Measurements from ENCODE around the gene MAGI3. TPM values are rescaled to one million over a fixed set of nuclear protein-coding genes. Genes with fewer than 3 reads are reported as not detected.

The MAGI3 gene
- total and polyA plus RNA-seq, 2 of the 13 experiments (the other 11 are each of a cell fraction or from before 2014, with no cell fraction given), result 4.0 to 11.8 TPM

DNA sequence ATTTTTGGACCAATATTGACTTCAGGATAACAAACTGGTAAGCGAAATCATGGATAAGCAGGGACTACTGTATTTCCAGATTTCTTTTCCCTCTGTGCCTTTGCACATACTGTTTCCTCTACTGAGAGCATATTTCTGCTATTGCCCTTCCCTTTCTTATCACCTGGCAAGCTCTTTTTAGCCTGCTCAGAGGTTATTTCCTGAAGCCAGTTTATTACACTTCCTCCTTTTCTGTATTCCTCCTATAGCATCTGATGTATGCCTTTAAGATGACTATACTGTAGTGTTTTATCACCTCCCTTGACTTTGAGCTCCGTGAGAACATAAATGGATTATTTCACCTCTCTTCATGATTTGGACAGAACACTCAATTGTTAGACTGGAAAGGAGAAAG lies 49.0 kb downstream of the MAGI3 start:
- intact Hi-C loops (cut with micrococcal nuclease; ENCODE audit: unreplicated experiment), result no loop called here
- Histone ChIP-seq H3K4me1 (ENCODE audit: insufficient read depth, low read length) (peaks cover 33% of the 10 kb centered on the region), H2AFZ (ENCODE audit: low read length) (no peak overlapping the region), H3K79me2 (ENCODE audit: insufficient read depth, low read length) (peaks cover 35% of the 10 kb centered on the region), H3K9ac (ENCODE audit: insufficient read depth, low read depth, low read length) (no peak overlapping the region), H3K36me3 (replicated peaks in 1 of 2; ENCODE audit: control insufficient read depth in 1 of 2, insufficient read depth in 2 of 2, low read length in 2 of 2) (no peaks in the 10 kb centered on the region), H3K4me3 (replicated peaks in 1 of 3; ENCODE audit: insufficient read depth in 1 of 3, low read depth in 2 of 3, low read length in 3 of 3) (no peak overlapping the region), H4K20me1 (ENCODE audit: insufficient read depth, low read length) (no peaks in the 10 kb centered on the region), H3K27me3 (ENCODE audit: control insufficient read depth in 1 of 2, insufficient read depth in 2 of 2, low read length in 2 of 2) (no peaks in the 10 kb centered on the region), H3K4me2 (ENCODE audit: low read depth, low read length) (peak overlapping the region; percentile 42; the same call in 1 of the 2 replicates), H3K9me3 (ENCODE audit: low read length) (peaks cover 5% of the 10 kb centered on the region; the same call in 1 of the 2 replicates), H3K27ac (ENCODE audit: extremely low read length, insufficient read depth, low read length) (no peak overlapping the region)
- TF ChIP-seq SOX6 (IDR thresholded peaks at IDR 0.05), result no peak
- TF ChIP-seq SOX6 (CRISPR knock-in tag; IDR thresholded peaks at IDR 0.05), result peak; percentile 6; the same call in 1 of the 2 replicates
- no peak for TF ChIP-seq MIXL1 (CRISPR knock-in tag; IDR thresholded peaks at IDR 0.05)
- TF ChIP-seq, protein P1, sequence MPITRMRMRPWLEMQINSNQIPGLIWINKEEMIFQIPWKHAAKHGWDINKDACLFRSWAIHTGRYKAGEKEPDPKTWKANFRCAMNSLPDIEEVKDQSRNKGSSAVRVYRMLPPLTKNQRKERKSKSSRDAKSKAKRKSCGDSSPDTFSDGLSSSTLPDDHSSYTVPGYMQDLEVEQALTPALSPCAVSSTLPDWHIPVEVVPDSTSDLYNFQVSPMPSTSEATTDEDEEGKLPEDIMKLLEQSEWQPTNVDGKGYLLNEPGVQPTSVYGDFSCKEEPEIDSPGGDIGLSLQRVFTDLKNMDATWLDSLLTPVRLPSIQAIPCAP (CRISPR knock-in tag; IDR thresholded peaks at IDR 0.05; ENCODE audit: low read depth), result no peak
- no peak for TF ChIP-seq ZNF3 (CRISPR knock-in tag; IDR thresholded peaks at IDR 0.05)
- TF ChIP-seq BRCA1 (CRISPR knock-in tag; IDR thresholded peaks at IDR 0.05), result no peak
- TF ChIP-seq CBX5 (CRISPR knock-in tag; IDR thresholded peaks at IDR 0.05; ENCODE audit: borderline replicate concordance), result no peak
- TF ChIP-seq ZZZ3 (CRISPR knock-in tag; IDR thresholded peaks at IDR 0.05; ENCODE audit: borderline replicate concordance), result no peak
- in situ Hi-C loops (cut with HindIII; ENCODE audit: extremely low pct_ligation_motif_present, low pct_unique_long_range_greater_than_20kb), result no loop called here
- ATAC-seq (no peak; the same call in 2 of the 3 replicates), DNase-seq (ENCODE audit: low spot score) (no peak), FAIRE-seq (no peak)
- 76% methylated on average over 2 of the region's 2 CpGs for WGBS (ENCODE audit: low lambda C conversion rate)
- ChIA-PET CTCF (ENCODE audit: low intra/inter-chr PET ratio, low total read pairs) (no interaction called here), POLR2A (interaction anchor here (1.0 kb wide), 1 partner anchor 47 kb away, joined by 3 read pairs; no protein-coding TSS in a partner anchor)
- BruUV-seq (replicated peaks), result no TSS peak

DNA sequence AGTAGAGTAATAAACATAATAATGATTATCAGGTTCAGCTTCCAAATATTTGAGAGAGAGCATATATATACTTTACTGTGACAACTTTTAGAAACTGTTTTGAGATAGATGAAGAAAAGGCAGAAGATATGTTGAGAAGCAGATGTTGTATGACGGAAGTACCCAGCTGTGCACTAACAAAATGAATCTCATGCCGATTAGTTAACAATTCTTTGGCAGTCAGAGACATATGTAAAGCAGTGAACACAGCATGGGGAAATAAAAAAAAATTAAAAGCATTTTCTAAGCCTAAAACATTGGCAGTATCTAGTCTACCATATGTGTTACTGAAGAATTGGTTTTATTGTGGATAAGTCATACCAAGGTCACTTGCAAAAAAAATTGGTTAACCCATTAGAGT lies 51.8 kb downstream of the MAGI3 start:
- Histone ChIP-seq H3K9ac (ENCODE audit: insufficient read depth, low read depth, low read length) (no peak overlapping the region), H3K9me3 (ENCODE audit: low read length) (peaks cover 13% of the 10 kb centered on the region), H2AFZ (ENCODE audit: low read length) (no peak overlapping the region), H3K27ac (ENCODE audit: extremely low read length, insufficient read depth, low read length) (no peak overlapping the region), H3K27me3 (ENCODE audit: control insufficient read depth in 1 of 2, insufficient read depth in 2 of 2, low read length in 2 of 2) (no peaks in the 10 kb centered on the region), H3K4me1 (ENCODE audit: insufficient read depth, low read length) (peaks cover 21% of the 10 kb centered on the region), H3K36me3 (replicated peaks in 1 of 2; ENCODE audit: control insufficient read depth in 1 of 2, insufficient read depth in 2 of 2, low read length in 2 of 2) (no peaks in the 10 kb centered on the region), H3K79me2 (ENCODE audit: insufficient read depth, low read length) (peaks cover 17% of the 10 kb centered on the region), H3K4me2 (ENCODE audit: low read depth, low read length) (no peak overlapping the region), H3K4me3 (replicated peaks in 1 of 3; ENCODE audit: insufficient read depth in 1 of 3, low read depth in 2 of 3, low read length in 3 of 3) (no peak overlapping the region), H4K20me1 (ENCODE audit: insufficient read depth, low read length) (no peaks in the 10 kb centered on the region)
- intact Hi-C loops (cut with micrococcal nuclease; ENCODE audit: unreplicated experiment), result no loop called here
- in situ Hi-C loops (cut with HindIII; ENCODE audit: extremely low pct_ligation_motif_present, low pct_unique_long_range_greater_than_20kb), result no loop called here
- ChIA-PET POLR2A (no interaction called here), CTCF (ENCODE audit: low intra/inter-chr PET ratio, low total read pairs) (no interaction called here)
- no TSS peak for BruUV-seq (replicated peaks)
- ATAC-seq, result no peak
- 92% methylated on average over 2 of the region's 2 CpGs for WGBS (ENCODE audit: low lambda C conversion rate)
- DNase-seq (ENCODE audit: low spot score), result no peak
- no peak for FAIRE-seq
- TF ChIP-seq, protein P2, sequence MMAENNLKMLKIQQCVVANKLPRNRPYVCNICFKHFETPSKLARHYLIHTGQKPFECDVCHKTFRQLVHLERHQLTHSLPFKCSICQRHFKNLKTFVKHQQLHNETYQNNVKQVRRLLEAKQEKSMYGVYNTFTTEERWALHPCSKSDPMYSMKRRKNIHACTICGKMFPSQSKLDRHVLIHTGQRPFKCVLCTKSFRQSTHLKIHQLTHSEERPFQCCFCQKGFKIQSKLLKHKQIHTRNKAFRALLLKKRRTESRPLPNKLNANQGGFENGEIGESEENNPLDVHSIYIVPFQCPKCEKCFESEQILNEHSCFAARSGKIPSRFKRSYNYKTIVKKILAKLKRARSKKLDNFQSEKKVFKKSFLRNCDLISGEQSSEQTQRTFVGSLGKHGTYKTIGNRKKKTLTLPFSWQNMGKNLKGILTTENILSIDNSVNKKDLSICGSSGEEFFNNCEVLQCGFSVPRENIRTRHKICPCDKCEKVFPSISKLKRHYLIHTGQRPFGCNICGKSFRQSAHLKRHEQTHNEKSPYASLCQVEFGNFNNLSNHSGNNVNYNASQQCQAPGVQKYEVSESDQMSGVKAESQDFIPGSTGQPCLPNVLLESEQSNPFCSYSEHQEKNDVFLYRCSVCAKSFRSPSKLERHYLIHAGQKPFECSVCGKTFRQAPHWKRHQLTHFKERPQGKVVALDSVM (CRISPR knock-in tag; IDR thresholded peaks at IDR 0.05), result no peak
- TF ChIP-seq NR2C2 (CRISPR knock-in tag; IDR thresholded peaks at IDR 0.05; ENCODE audit: borderline replicate concordance) (no peak), MIER2 (CRISPR knock-in tag; IDR thresholded peaks at IDR 0.05) (no peak), RFXANK (CRISPR knock-in tag; IDR thresholded peaks at IDR 0.05) (no peak), ZNF788 (CRISPR knock-in tag; IDR thresholded peaks at IDR 0.05; ENCODE audit: borderline replicate concordance) (no peak), MEIS2 (CRISPR knock-in tag; IDR thresholded peaks at IDR 0.05) (no peak), HOXA7 (CRISPR knock-in tag; IDR thresholded peaks at IDR 0.05) (no peak)
- TF ChIP-seq, protein P3, sequence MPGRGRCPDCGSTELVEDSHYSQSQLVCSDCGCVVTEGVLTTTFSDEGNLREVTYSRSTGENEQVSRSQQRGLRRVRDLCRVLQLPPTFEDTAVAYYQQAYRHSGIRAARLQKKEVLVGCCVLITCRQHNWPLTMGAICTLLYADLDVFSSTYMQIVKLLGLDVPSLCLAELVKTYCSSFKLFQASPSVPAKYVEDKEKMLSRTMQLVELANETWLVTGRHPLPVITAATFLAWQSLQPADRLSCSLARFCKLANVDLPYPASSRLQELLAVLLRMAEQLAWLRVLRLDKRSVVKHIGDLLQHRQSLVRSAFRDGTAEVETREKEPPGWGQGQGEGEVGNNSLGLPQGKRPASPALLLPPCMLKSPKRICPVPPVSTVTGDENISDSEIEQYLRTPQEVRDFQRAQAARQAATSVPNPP (CRISPR knock-in tag; IDR thresholded peaks at IDR 0.05), result no peak
